ENCODE results near the gene SLIT3.

The SLIT3 gene

GRCh38 chr5:168837852-168838251, 463.1 kb downstream of the SLIT3 start:
- ATAC-seq = no peak; the same call in 2 of the 3 replicates
- no peak for TF ChIP-seq BACH2 (CRISPR knock-in tag; IDR thresholded peaks at IDR 0.05; ENCODE audit: borderline replicate concordance)
- no peak for TF ChIP-seq PATZ1 (CRISPR knock-in tag; IDR thresholded peaks at IDR 0.05; ENCODE audit: borderline replicate concordance)
- TF ChIP-seq TSHZ2 (CRISPR knock-in tag; IDR thresholded peaks at IDR 0.05) = no peak
- TF ChIP-seq ZNF8 (CRISPR knock-in tag; IDR thresholded peaks at IDR 0.05) = no peak
- TF ChIP-seq ISL1 (CRISPR knock-in tag; IDR thresholded peaks at IDR 0.05) = no peak
- TF ChIP-seq CREB5 (CRISPR knock-in tag; IDR thresholded peaks at IDR 0.05; ENCODE audit: low read depth) = no peak
- no peak for TF ChIP-seq POU6F1 (CRISPR knock-in tag; IDR thresholded peaks at IDR 0.05; ENCODE audit: borderline replicate concordance, low read depth)

- no peak for TF ChIP-seq ARNTL (CRISPR knock-in tag; IDR thresholded peaks at IDR 0.05; ENCODE audit: borderline replicate concordance, low read depth)
- TF ChIP-seq TOX (CRISPR knock-in tag; IDR thresholded peaks at IDR 0.05; ENCODE audit: borderline replicate concordance) = no peak
- no peak for TF ChIP-seq ZNF8 (CRISPR knock-in tag; IDR thresholded peaks at IDR 0.05)
- TF ChIP-seq PPARA (CRISPR knock-in tag; IDR thresholded peaks at IDR 0.05; ENCODE audit: borderline replicate concordance) = no peak
- TF ChIP-seq BACH2 (CRISPR knock-in tag; IDR thresholded peaks at IDR 0.05; ENCODE audit: borderline replicate concordance) = no peak
- TF ChIP-seq ISL1 (CRISPR knock-in tag; IDR thresholded peaks at IDR 0.05) = no peak
- no peak for TF ChIP-seq CSRNP3 (CRISPR knock-in tag; IDR thresholded peaks at IDR 0.05)
- TF ChIP-seq TSHZ2 (CRISPR knock-in tag; IDR thresholded peaks at IDR 0.05) = no peak
- no peak for TF ChIP-seq CREB5 (CRISPR knock-in tag; IDR thresholded peaks at IDR 0.05; ENCODE audit: low read depth)
- TF ChIP-seq PATZ1 (CRISPR knock-in tag; IDR thresholded peaks at IDR 0.05; ENCODE audit: borderline replicate concordance) = no peak
- ATAC-seq = no peak
These were observed 464.2 kb downstream of the SLIT3 start for GRCh38 chr5:168836603-168837231.

Data from SK-N-SH treated with all-trans-retinoic acid at 6 μM for 48 hours (cell line).